SK-N-SH treated with all-trans-retinoic acid at 6 μM for 48 hours (cell line): ENCODE data around the gene ATP5F1E.

ENCODE experiments used
- ATAC-seq: fragments of 200-7000 bp; cut with Tn5 transposase; 3 replicates; pipeline ENCODE4 v1.9.1; 2020; ENCODE audit warnings: mild to moderate bottlenecking, moderate library complexity
- ARNTL ChIP-seq: fragments of 450-650 bp; formaldehyde crosslinking; IDR thresholded peaks from 2 replicates; pipeline ENCODE4 v1.5.0; 2020; ENCODE audit warnings: low read depth, mild to moderate bottlenecking, moderate library complexity, borderline replicate concordance
- BACH2 ChIP-seq: fragments of 250-450 bp; sonication (Bioruptor Pico); IDR thresholded peaks from 2 replicates; pipeline ENCODE4 v1.9.0; 2021; ENCODE audit warnings: mild to moderate bottlenecking, borderline replicate concordance
- CREB5 ChIP-seq: fragments of 250-450 bp; sonication (Bioruptor Pico); IDR thresholded peaks from 2 replicates; pipeline ENCODE4 v1.5.1; 2020; ENCODE audit warnings: low read depth, mild to moderate bottlenecking, moderate library complexity
- CSDC2 ChIP-seq: fragments of 250-450 bp; sonication (Bioruptor Pico); IDR thresholded peaks from 2 replicates; pipeline ENCODE4 v1.5.0; 2020; ENCODE audit warnings: mild to moderate bottlenecking, moderate library complexity
- CSRNP3 ChIP-seq: fragments of 250-450 bp; sonication (Bioruptor Pico); IDR thresholded peaks from 2 replicates; pipeline ENCODE4 v1.5.1; 2021; ENCODE audit warnings: mild to moderate bottlenecking, moderate library complexity
- ISL1 ChIP-seq: fragments of 250-450 bp; sonication (Bioruptor Pico); IDR thresholded peaks from 2 replicates; pipeline ENCODE4 v2.1.2; 2022; ENCODE audit warnings: mild to moderate bottlenecking, moderate library complexity
- OSR1 ChIP-seq: fragments of 250-450 bp; sonication (Bioruptor Pico); IDR thresholded peaks from 2 replicates; pipeline ENCODE4 v1.8.0; 2022; ENCODE audit warnings: moderate library complexity, mild to moderate bottlenecking, inconsistent platforms
- PATZ1 ChIP-seq: fragments of 250-450 bp; sonication (Bioruptor Pico); IDR thresholded peaks from 2 replicates; pipeline ENCODE4 v1.8.0; 2020; ENCODE audit warnings: mild to moderate bottlenecking, moderate library complexity, borderline replicate concordance
- POU6F1 ChIP-seq: fragments of 250-450 bp; sonication (Bioruptor Pico); IDR thresholded peaks from 2 replicates; pipeline ENCODE4 v1.8.0; 2021; ENCODE audit warnings: low read depth, mild to moderate bottlenecking, moderate library complexity, borderline replicate concordance
- RARB ChIP-seq: fragments of 250-450 bp; sonication (Bioruptor Pico); IDR thresholded peaks from 2 replicates; pipeline ENCODE4 v1.8.0; 2021; ENCODE audit warnings: mild to moderate bottlenecking, moderate library complexity
- SNAI2 ChIP-seq: fragments of 250-450 bp; sonication (Bioruptor Pico); IDR thresholded peaks from 2 replicates; pipeline ENCODE4 v1.5.0; 2020; ENCODE audit warnings: mild to moderate bottlenecking, moderate library complexity
- TCF4 ChIP-seq: fragments of 250-450 bp; sonication (Bioruptor Pico); IDR thresholded peaks from 2 replicates; pipeline ENCODE4 v1.8.0; 2021; ENCODE audit warnings: mild to moderate bottlenecking, moderate library complexity, borderline replicate concordance
- TOX ChIP-seq: fragments of 250-450 bp; sonication (Bioruptor Pico); IDR thresholded peaks from 2 replicates; pipeline ENCODE4 v1.8.0; 2021; ENCODE audit warnings: mild to moderate bottlenecking, moderate library complexity, borderline replicate concordance
- TSHZ2 ChIP-seq: fragments of 250-450 bp; sonication (Bioruptor Pico); IDR thresholded peaks from 2 replicates; pipeline ENCODE4 v1.5.0; 2020; ENCODE audit warnings: mild to moderate bottlenecking, moderate library complexity
- ZC3H10 ChIP-seq: fragments of 250-450 bp; sonication (Bioruptor Pico); IDR thresholded peaks from 2 replicates; pipeline ENCODE4 v1.5.1; 2021; ENCODE audit warnings: mild to moderate bottlenecking, moderate library complexity
- ZFP3 ChIP-seq: fragments of 250-450 bp; sonication (Bioruptor Pico); IDR thresholded peaks from 2 replicates; pipeline ENCODE4 v1.5.0; 2020; ENCODE audit warnings: mild to moderate bottlenecking, moderate library complexity
- ZFP30 ChIP-seq: fragments of 450-650 bp; formaldehyde crosslinking; IDR thresholded peaks from 2 replicates; pipeline ENCODE4 v1.5.0; 2022; ENCODE audit warnings: mild to moderate bottlenecking, moderate library complexity
- ZNF565 ChIP-seq: fragments of 450-650 bp; formaldehyde crosslinking; conservative IDR thresholded peaks from 2 replicates; pipeline ENCODE4 v1.5.0; 2020; ENCODE audit warnings: low read depth, mild to moderate bottlenecking, moderate library complexity
- ZNF70 ChIP-seq: fragments of 450-650 bp; formaldehyde crosslinking; IDR thresholded peaks from 2 replicates; pipeline ENCODE4 v1.5.0; 2020; ENCODE audit warnings: mild to moderate bottlenecking, moderate library complexity
- ZNF8 ChIP-seq: fragments of 450-650 bp; formaldehyde crosslinking; IDR thresholded peaks from 2 replicates; pipeline ENCODE4 v1.5.0; 2020; ENCODE audit warnings: mild to moderate bottlenecking, moderate library complexity

Gene ATP5F1E

GRCh38 chr20:58992911-58993310 lies 39.2 kb downstream of the ATP5F1E start (continued):
- no peak for TF ChIP-seq TSHZ2 (CRISPR knock-in tag)
- no peak for TF ChIP-seq ZNF70

GRCh38 chr20:58991715-58992114 lies 40.4 kb downstream of the ATP5F1E start:
- TF ChIP-seq CREB5 (no peak), BACH2 (CRISPR knock-in tag) (no peak), ZFP3 (CRISPR knock-in tag) (no peak), SNAI2 (no peak), ZC3H10 (no peak), CSRNP3 (CRISPR knock-in tag) (no peak), CSDC2 (CRISPR knock-in tag) (no peak), ISL1 (CRISPR knock-in tag) (no peak), POU6F1 (no peak), ZFP30 (CRISPR knock-in tag) (no peak), ARNTL (CRISPR knock-in tag) (no peak), ZNF70 (no peak), PATZ1 (CRISPR knock-in tag) (no peak), ZNF565 (no peak), TCF4 (CRISPR knock-in tag) (no peak), TSHZ2 (CRISPR knock-in tag) (no peak), OSR1 (CRISPR knock-in tag) (no peak), ZNF8 (no peak), TOX (CRISPR knock-in tag) (no peak), RARB (CRISPR knock-in tag) (no peak)
- ATAC-seq = no peak
